ENCODE measurements around the gene C19orf38.

- TF ChIP-seq ETS1 (IDR thresholded peaks at IDR 0.05) (no peak), CTCF (conservative IDR thresholded peaks at IDR 0.05; ENCODE audit: low read depth in 2 of 2) (no peak), POLR2AphosphoS5 (IDR thresholded peaks at IDR 0.05; ENCODE audit: low read depth) (no peak), EZH2 (IDR thresholded peaks at IDR 0.05; ENCODE audit: low read depth, unreplicated experiment) (no peak), CREB1 (CRISPR knock-in tag; IDR thresholded peaks at IDR 0.05; ENCODE audit: low read depth) (no peak), EZH2phosphoT487 (IDR thresholded peaks at IDR 0.05; ENCODE audit: unreplicated experiment) (no peak), REST (IDR thresholded peaks at IDR 0.05; ENCODE audit: unreplicated experiment) (no peak), NANOG (IDR thresholded peaks at IDR 0.05; ENCODE audit: borderline replicate concordance) (no peak), ZNF114 (CRISPR knock-in tag; IDR thresholded peaks at IDR 0.05) (no peak), JUNB (IDR thresholded peaks at IDR 0.05; ENCODE audit: unreplicated experiment) (no peak), STAT1 (IDR thresholded peaks at IDR 0.05; ENCODE audit: unreplicated experiment) (no peak), ZNF331 (CRISPR knock-in tag; IDR thresholded peaks at IDR 0.05; ENCODE audit: low read depth) (no peak), ZNF462 (CRISPR knock-in tag; IDR thresholded peaks at IDR 0.05) (no peak)
Observed at GRCh38 chr19:10894911-10895213, 46.6 kb downstream of the C19orf38 start.
